ENCODE results near the gene UBL4B.

The UBL4B gene

GRCh38 chr1:110144366-110144765 lies 32.1 kb downstream of the UBL4B start:
- Histone ChIP-seq H3K4me1 (ENCODE audit: insufficient read depth, low read length, severe bottlenecking) (no peaks in the 10 kb centered on the region), H3K79me2 (ENCODE audit: insufficient read depth, low read length) (no peaks in the 10 kb centered on the region), H3K9ac (ENCODE audit: low read length) (no peak overlapping the region), H3K27ac (ENCODE audit: low read depth, low read length, poor library complexity, severe bottlenecking) (no peak overlapping the region), H3K4me3 (ENCODE audit: low read depth, low read length, poor library complexity, severe bottlenecking) (no peak overlapping the region), H2AFZ (ENCODE audit: low read length) (no peak overlapping the region), H3F3A (ENCODE audit: insufficient read depth, low read length) (no peaks in the 10 kb centered on the region), H3K4me2 (ENCODE audit: low read length) (no peak overlapping the region), H3K27me3 (ENCODE audit: insufficient read depth, low read length) (no peaks in the 10 kb centered on the region), H3K9me3 (ENCODE audit: low read length) (no peaks in the 10 kb centered on the region), H4K20me1 (ENCODE audit: insufficient read depth, low read length) (no peaks in the 10 kb centered on the region), H3K9me2 (ENCODE audit: low read depth, low read length) (no peaks in the 10 kb centered on the region), H3K36me3 (ENCODE audit: insufficient read depth, low read length) (no peaks in the 10 kb centered on the region)
- TF ChIP-seq CTCF (IDR thresholded peaks at IDR 0.05; ENCODE audit: low read length): no peak
- TF ChIP-seq EZH2 (IDR thresholded peaks at IDR 0.05; ENCODE audit: borderline replicate concordance, low read length): no peak

- no peaks in the 10 kb centered on the region for H3K4me1 ChIP-seq (ENCODE audit: insufficient read depth, low read length, severe bottlenecking)
- no peaks in the 10 kb centered on the region for H3K27me3 ChIP-seq (ENCODE audit: insufficient read depth, low read length)
- no peak overlapping the region for H2AFZ ChIP-seq (ENCODE audit: low read length)
Observed at GRCh38 chr1:110148961-110149360, 36.7 kb downstream of the UBL4B start.

GRCh38 chr1:110150330-110151174 lies 38.3 kb downstream of the UBL4B start, which contains the start of gene SLC6A17:
SLC6A17 (plus strand) TSS chr1:110150494; CDS start chr1:110166930, 16,436 bp downstream.
- H3K9ac ChIP-seq (ENCODE audit: low read length): no peak within 1 kb of the TSS
- H3K9me2 ChIP-seq (ENCODE audit: low read depth, low read length): no peaks in the 10 kb centered on the region
- H3K4me3 ChIP-seq (ENCODE audit: low read depth, low read length, poor library complexity, severe bottlenecking): no peak within 1 kb of the TSS
- no peak within 1 kb of the TSS for H2AFZ ChIP-seq (ENCODE audit: low read length)
- no peaks in the 10 kb centered on the region for H3K9me3 ChIP-seq (ENCODE audit: low read length)
- no peaks in the 10 kb centered on the region for H4K20me1 ChIP-seq (ENCODE audit: insufficient read depth, low read length)
- H3K79me2 ChIP-seq (ENCODE audit: insufficient read depth, low read length): no peaks in the 10 kb centered on the region
- H3K27me3 ChIP-seq (ENCODE audit: insufficient read depth, low read length): no peaks in the 10 kb centered on the region
- H3K36me3 ChIP-seq (ENCODE audit: insufficient read depth, low read length): no peaks in the 10 kb centered on the region
- TF ChIP-seq EZH2 (IDR thresholded peaks at IDR 0.05; ENCODE audit: borderline replicate concordance, low read length) (no peak), CTCF (IDR thresholded peaks at IDR 0.05; ENCODE audit: low read length) (no peak)
- no peaks in the 10 kb centered on the region for H3F3A ChIP-seq (ENCODE audit: insufficient read depth, low read length)
- H3K27ac ChIP-seq (ENCODE audit: low read depth, low read length, poor library complexity, severe bottlenecking): no peak within 1 kb of the TSS
- no peak within 1 kb of the TSS for H3K4me2 ChIP-seq (ENCODE audit: low read length)
- no peaks in the 10 kb centered on the region for H3K4me1 ChIP-seq (ENCODE audit: insufficient read depth, low read length, severe bottlenecking)

More at GRCh38 chr1:110148961-110149360, 36.7 kb downstream of the UBL4B start:
- no peak overlapping the region for H3K9ac ChIP-seq (ENCODE audit: low read length)
- H3K79me2 ChIP-seq (ENCODE audit: insufficient read depth, low read length): no peaks in the 10 kb centered on the region
- no peaks in the 10 kb centered on the region for H3K9me3 ChIP-seq (ENCODE audit: low read length)
- no peaks in the 10 kb centered on the region for H3K9me2 ChIP-seq (ENCODE audit: low read depth, low read length)
- no peak overlapping the region for H3K4me3 ChIP-seq (ENCODE audit: low read depth, low read length, poor library complexity, severe bottlenecking)
- H3K27ac ChIP-seq (ENCODE audit: low read depth, low read length, poor library complexity, severe bottlenecking): no peak overlapping the region
- no peaks in the 10 kb centered on the region for H3F3A ChIP-seq (ENCODE audit: insufficient read depth, low read length)
- no peak overlapping the region for H3K4me2 ChIP-seq (ENCODE audit: low read length)
- H4K20me1 ChIP-seq (ENCODE audit: insufficient read depth, low read length): no peaks in the 10 kb centered on the region
- H3K36me3 ChIP-seq (ENCODE audit: insufficient read depth, low read length): no peaks in the 10 kb centered on the region
- TF ChIP-seq CTCF (IDR thresholded peaks at IDR 0.05; ENCODE audit: low read length) (peak; percentile 53; the same call in 1 of the 2 replicates), EZH2 (IDR thresholded peaks at IDR 0.05; ENCODE audit: borderline replicate concordance, low read length) (no peak)

Measured in OCI-LY1 (cell line).